NT2/D1 (cell line): ENCODE results near the gene DMC1.

Experiments used
- SUZ12 ChIP-seq: IDR thresholded peaks from 2 replicates; pipeline ENCODE4 v1.6.1; 2011; ENCODE audit not compliant: insufficient read length, insufficient read depth; ENCODE audit errors: extremely low read depth
- YY1 ChIP-seq: IDR thresholded peaks from 2 replicates; pipeline ENCODE4 v1.6.1; 2011; ENCODE audit not compliant: insufficient read length, insufficient read depth
- ZNF274 ChIP-seq: IDR thresholded peaks from 2 replicates; pipeline ENCODE4 v1.6.1; 2011; ENCODE audit warnings: mild to moderate bottlenecking, low read depth, low read length

- TF ChIP-seq YY1 = no peak
- no peak for TF ChIP-seq SUZ12
- TF ChIP-seq ZNF274 = no peak
These were observed 41.6 kb upstream of the DMC1 start for GRCh38 chr22:38611559-38611958.
